Measurements from ENCODE around the gene WDR3. TPM values are rescaled to one million over a fixed set of nuclear protein-coding genes. Genes with fewer than 3 reads are reported as not detected.

WDR3 gene
- total and polyA plus RNA-seq, 2 donors (not counting 3 experiments of a cell fraction or from before 2014, with no cell fraction given), result 12.4 to 27.7 TPM

DNA sequence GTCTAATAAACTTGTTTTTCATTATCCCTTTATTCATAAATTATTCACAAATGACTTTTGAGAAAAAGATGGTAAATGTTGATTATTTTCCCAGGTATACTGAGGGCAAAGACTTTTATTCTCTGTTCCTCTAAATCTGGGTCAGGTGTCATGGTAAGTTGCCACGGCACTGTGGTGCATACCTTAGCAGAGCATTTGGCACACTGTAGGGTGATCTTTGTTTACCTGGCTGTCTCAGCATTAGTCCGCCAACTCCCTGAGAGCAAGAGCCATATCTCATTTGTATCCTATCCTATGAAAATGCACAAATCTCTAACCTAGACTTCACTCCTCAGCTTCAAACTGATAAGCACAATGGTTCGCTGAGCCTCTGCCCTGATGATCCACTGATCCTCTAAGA is 25.1 kb upstream of the WDR3 start:
- Histone ChIP-seq H3K79me2 (ENCODE audit: control insufficient read depth, insufficient read depth, low read length) (no peaks in the 10 kb centered on the region), H3K4me3 (replicated peaks in 1 of 3; ENCODE audit: insufficient read depth in 1 of 3, low read depth in 1 of 3, low read length in 3 of 3) (no peak overlapping the region), H4K20me1 (replicated peaks; ENCODE audit: control insufficient read depth, extremely low read depth, insufficient read depth, low read length) (no peaks in the 10 kb centered on the region), H3K27ac (ENCODE audit: insufficient read depth, low read depth, low read length) (no peak overlapping the region), H2AFZ (ENCODE audit: low read depth, low read length) (no peak overlapping the region), H3K4me2 (ENCODE audit: insufficient read depth, low read length) (no peak overlapping the region), H3K4me1 (ENCODE audit: control insufficient read depth, extremely low read depth, insufficient read depth, low read length) (no peaks in the 10 kb centered on the region), H3K9ac (replicated peaks; ENCODE audit: extremely low read depth, insufficient read depth, low read length) (no peak overlapping the region), H3K27me3 (ENCODE audit: control insufficient read depth in 2 of 2, insufficient read depth in 2 of 2, low read length in 2 of 2) (no peaks in the 10 kb centered on the region), H3K9me1 (replicated peaks; ENCODE audit: control insufficient read depth, extremely low read depth, insufficient read depth, low read length) (no peaks in the 10 kb centered on the region), H3K36me3 (ENCODE audit: control insufficient read depth in 2 of 2, extremely low read depth in 1 of 2, insufficient read depth in 2 of 2, low read length in 2 of 2) (peaks cover 1 to 3% of the 10 kb centered on the region in 2 experiments), H3K9me3 (replicated peaks; ENCODE audit: control insufficient read depth, insufficient read depth, low read length) (no peaks in the 10 kb centered on the region)
- TF ChIP-seq POLR2AphosphoS5 (IDR thresholded peaks at IDR 0.05; ENCODE audit: insufficient read depth, low read depth, low read length) (no peak), JUN (IDR thresholded peaks at IDR 0.05; ENCODE audit: borderline replicate concordance, insufficient read depth, insufficient read length, low read depth) (no peak), POLR2A (IDR thresholded peaks at IDR 0.05; ENCODE audit: low read depth, low read length) (no peak), GATA2 (IDR thresholded peaks at IDR 0.05; ENCODE audit: insufficient read depth, insufficient read length, low read depth, low read length) (no peak), EZH2 (IDR thresholded peaks at IDR 0.05; ENCODE audit: borderline replicate concordance, low read depth, low read length, severe bottlenecking) (no peak), MYC (IDR thresholded peaks at IDR 0.05; ENCODE audit: low read depth, low read length) (no peak), FOS (IDR thresholded peaks at IDR 0.05; ENCODE audit: borderline replicate concordance, insufficient read depth, low read length) (no peak)
- TF ChIP-seq, protein P1, sequence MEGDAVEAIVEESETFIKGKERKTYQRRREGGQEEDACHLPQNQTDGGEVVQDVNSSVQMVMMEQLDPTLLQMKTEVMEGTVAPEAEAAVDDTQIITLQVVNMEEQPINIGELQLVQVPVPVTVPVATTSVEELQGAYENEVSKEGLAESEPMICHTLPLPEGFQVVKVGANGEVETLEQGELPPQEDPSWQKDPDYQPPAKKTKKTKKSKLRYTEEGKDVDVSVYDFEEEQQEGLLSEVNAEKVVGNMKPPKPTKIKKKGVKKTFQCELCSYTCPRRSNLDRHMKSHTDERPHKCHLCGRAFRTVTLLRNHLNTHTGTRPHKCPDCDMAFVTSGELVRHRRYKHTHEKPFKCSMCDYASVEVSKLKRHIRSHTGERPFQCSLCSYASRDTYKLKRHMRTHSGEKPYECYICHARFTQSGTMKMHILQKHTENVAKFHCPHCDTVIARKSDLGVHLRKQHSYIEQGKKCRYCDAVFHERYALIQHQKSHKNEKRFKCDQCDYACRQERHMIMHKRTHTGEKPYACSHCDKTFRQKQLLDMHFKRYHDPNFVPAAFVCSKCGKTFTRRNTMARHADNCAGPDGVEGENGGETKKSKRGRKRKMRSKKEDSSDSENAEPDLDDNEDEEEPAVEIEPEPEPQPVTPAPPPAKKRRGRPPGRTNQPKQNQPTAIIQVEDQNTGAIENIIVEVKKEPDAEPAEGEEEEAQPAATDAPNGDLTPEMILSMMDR (IDR thresholded peaks at IDR 0.05; ENCODE audit: extremely low read depth in 1 of 2, insufficient read depth in 1 of 2, low read depth in 1 of 2, low read length in 2 of 2), result no peak
- TF ChIP-seq, protein P2, sequence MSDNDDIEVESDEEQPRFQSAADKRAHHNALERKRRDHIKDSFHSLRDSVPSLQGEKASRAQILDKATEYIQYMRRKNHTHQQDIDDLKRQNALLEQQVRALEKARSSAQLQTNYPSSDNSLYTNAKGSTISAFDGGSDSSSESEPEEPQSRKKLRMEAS (IDR thresholded peaks at IDR 0.05; ENCODE audit: insufficient read depth, insufficient read length), result no peak
- BruUV-seq (replicated peaks), result no TSS peak
- intact Hi-C loops (cut with micrococcal nuclease) (no loop called here), dilution Hi-C loops (cut with MboI; ENCODE audit: extremely low pct_ligation_motif_present, low sequenced_read_pairs) (no loop called here)
- CTCF ChIA-PET, result interaction anchor here (1.6 kb wide), 1 partner anchor 24 kb away, joined by 3 read pairs; no protein-coding TSS in a partner anchor
- DNase-seq (ENCODE audit: low read depth, low spot score), result no peak
- POLR2A ChIA-PET, result no interaction called here
- FAIRE-seq, result no peak

Data from endothelial cell of umbilical vein (primary cell).